ENCODE results near the gene HIBCH. TPM values are rescaled to one million over a fixed set of nuclear protein-coding genes. Genes with fewer than 3 reads are reported as not detected.
"Not testable (repeated sequence)": the region's sequence is repeated elsewhere in the genome, so short reads cannot be mapped to it uniquely, and the experiment has no call there.

Gene HIBCH
- total and polyA plus RNA-seq, 10 donors: 12.0 to 38.7 (median 25.5) TPM

- no peak for TF ChIP-seq POLR2A (IDR thresholded peaks at IDR 0.05)
- no peak for TF ChIP-seq POLR2AphosphoS5 (IDR thresholded peaks at IDR 0.05)
- TF ChIP-seq CTCF (IDR thresholded peaks at IDR 0.05 in 8 of 11, conservative IDR thresholded peaks at IDR 0.05 in 3 of 11): no peak
- Histone ChIP-seq H3K4me1 (no peaks in the 10 kb centered on the region), H3K4me3 (no peak overlapping the region), H3K27ac (no peak overlapping the region), H3K27me3 (replicated peaks in 1 of 7) (no peaks in the 10 kb centered on the region), H3K9me3 (no peaks in the 10 kb centered on the region), H3K36me3 (peaks cover 0 to 39% (median 0%) of the 10 kb centered on the region in 6 donors)
- 88 to 95% (median 90%) methylated on average over 2 of the region's 2 CpGs for WGBS, 5 donors
- intact Hi-C loops (cut with DNase I; ENCODE audit: low total_unique reads): no loop called here
- DNase-seq: no peak
Observed at GRCh38 chr2:190235551-190236075, 84.0 kb downstream of the HIBCH start.

- Histone ChIP-seq H3K27ac (no peak overlapping the region), H3K27me3 (replicated peaks in 1 of 7) (no peaks in the 10 kb centered on the region), H3K9me3 (no peaks in the 10 kb centered on the region), H3K4me3 (no peak overlapping the region), H3K4me1 (no peaks in the 10 kb centered on the region), H3K36me3 (peaks cover 0 to 39% (median 0%) of the 10 kb centered on the region in 6 donors)
- TF ChIP-seq POLR2A (IDR thresholded peaks at IDR 0.05) (no peak), CTCF (IDR thresholded peaks at IDR 0.05 in 8 of 11, conservative IDR thresholded peaks at IDR 0.05 in 3 of 11) (no peak), POLR2AphosphoS5 (IDR thresholded peaks at IDR 0.05) (no peak)
- intact Hi-C loops (cut with DNase I; ENCODE audit: low total_unique reads): no loop called here
- no peak for DNase-seq
- WGBS, 5 donors: 91 to 97% (median 92%) methylated on average over 4 of the region's 4 CpGs
Observed at GRCh38 chr2:190235101-190235500, 84.5 kb downstream of the HIBCH start.

- DNase-seq; H3K4me1 ChIP-seq; H3K27me3 ChIP-seq (replicated peaks in 1 of 7); H3K27ac ChIP-seq; intact Hi-C loops (cut with DNase I; ENCODE audit: low total_unique reads); H3K4me3 ChIP-seq: not testable (repeated sequence)
- Histone ChIP-seq H3K36me3 (peaks cover 2 to 52% (median 13%) of the 10 kb centered on the region in 6 donors), H3K9me3 (peaks cover 0 to 18% (median 9%) of the 10 kb centered on the region in 8 donors)
- WGBS, 5 donors: 89 to 98% (median 94%) methylated on average over 12 of the region's 12 CpGs
Observed at GRCh38 chr2:190223989-190224388, 95.6 kb downstream of the HIBCH start.

GRCh38 chr2:190222745-190223144, 96.9 kb downstream of the HIBCH start:
- Histone ChIP-seq H3K36me3 (peaks cover 2 to 60% (median 13%) of the 10 kb centered on the region in 6 donors), H3K9me3 (peaks cover 0 to 16% (median 8%) of the 10 kb centered on the region in 8 donors)
- H3K4me1 ChIP-seq; DNase-seq; H3K27ac ChIP-seq; intact Hi-C loops (cut with DNase I; ENCODE audit: low total_unique reads); H3K4me3 ChIP-seq; H3K27me3 ChIP-seq (replicated peaks in 1 of 7): not testable (repeated sequence)
- 96 to 98% (median 98%) methylated on average over 2 of the region's 2 CpGs for WGBS, 5 donors

- intact Hi-C loops (cut with DNase I; ENCODE audit: low total_unique reads): no loop called here
Observed at GRCh38 chr2:190221429-190221828, 98.2 kb downstream of the HIBCH start.

More at GRCh38 chr2:190221429-190221828, 98.2 kb downstream of the HIBCH start:
- no peaks in the 10 kb centered on the region for H3K27me3 ChIP-seq (replicated peaks in 1 of 7)
- WGBS, 5 donors: 85 to 95% (median 94%) methylated on average over 7 of the region's 7 CpGs
- peaks cover 0 to 13% (median 5%) of the 10 kb centered on the region in 8 donors for H3K9me3 ChIP-seq
- H3K27ac ChIP-seq: no peak overlapping the region
- TF ChIP-seq POLR2A (IDR thresholded peaks at IDR 0.05) (no peak), CTCF (IDR thresholded peaks at IDR 0.05 in 8 of 11, conservative IDR thresholded peaks at IDR 0.05 in 3 of 11) (no peak), POLR2AphosphoS5 (IDR thresholded peaks at IDR 0.05) (no peak)
- DNase-seq: no peak
- H3K36me3 ChIP-seq: peaks cover 2 to 60% (median 13%) of the 10 kb centered on the region in 6 donors
- H3K4me3 ChIP-seq: no peak overlapping the region
- H3K4me1 ChIP-seq: peaks cover 0 to 8% (median 1%) of the 10 kb centered on the region in 6 donors
